Epithelial cell of esophagus (primary cell): Measurements from ENCODE around the gene PPP2R2B.
"Not testable (repeated sequence)": the region's sequence is repeated elsewhere in the genome, so short reads cannot be mapped to it uniquely, and the experiment has no call there.

Experiments used
- DNase-seq: peaks from one replicate; pipeline ENCODE4 v3.0.0; 2010; ENCODE audit warnings: low read depth
- H3K4me3 ChIP-seq: 2 replicates; pipeline ENCODE4 v1.5.1; 2011; ENCODE audit warnings: mild to moderate bottlenecking, low read length, control low read depth
- TF ChIP-seq, protein P1 (sequence below): IDR thresholded peaks from 2 replicates; pipeline ENCODE4 v1.5.1; 2011; ENCODE audit warnings: low read depth, mild to moderate bottlenecking, low read length, control low read depth, inconsistent platforms; ENCODE audit not compliant: insufficient read depth; ENCODE audit errors: missing control alignments

PPP2R2B gene

DNA sequence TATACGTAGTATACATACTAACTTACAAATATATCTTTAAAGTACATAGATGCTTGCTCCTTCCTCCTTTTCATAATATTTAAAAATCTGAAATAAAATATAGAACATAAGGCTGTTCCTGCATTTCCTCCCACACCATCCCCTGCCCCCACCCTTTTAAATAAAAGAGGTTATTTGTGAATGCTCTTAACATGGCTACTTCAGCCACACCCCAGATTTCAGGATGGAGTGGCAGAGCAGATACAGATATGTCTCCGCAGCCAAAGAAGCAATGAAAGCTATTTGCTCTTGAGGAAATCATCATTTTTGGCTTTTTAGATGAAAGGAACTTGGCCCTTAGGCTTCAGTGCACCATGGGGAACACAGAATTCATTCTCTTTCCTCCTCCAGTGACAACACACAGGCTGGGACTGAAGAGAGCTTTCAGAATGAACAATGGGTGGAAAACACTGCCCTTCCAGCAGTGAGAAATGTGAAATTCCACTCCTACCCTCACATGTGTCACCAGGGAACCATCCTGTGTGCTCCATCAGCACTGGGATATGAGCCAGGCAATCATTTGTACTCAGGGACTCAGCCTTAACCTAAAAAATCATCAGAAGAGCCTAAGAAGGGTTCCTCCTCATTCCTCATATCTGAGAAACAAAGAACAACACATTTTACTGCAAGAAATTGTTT lies 134.3 kb downstream of the PPP2R2B start:
- peak; percentile 4 for DNase-seq
- no peak overlapping the region for H3K4me3 ChIP-seq
- TF ChIP-seq, protein P1, sequence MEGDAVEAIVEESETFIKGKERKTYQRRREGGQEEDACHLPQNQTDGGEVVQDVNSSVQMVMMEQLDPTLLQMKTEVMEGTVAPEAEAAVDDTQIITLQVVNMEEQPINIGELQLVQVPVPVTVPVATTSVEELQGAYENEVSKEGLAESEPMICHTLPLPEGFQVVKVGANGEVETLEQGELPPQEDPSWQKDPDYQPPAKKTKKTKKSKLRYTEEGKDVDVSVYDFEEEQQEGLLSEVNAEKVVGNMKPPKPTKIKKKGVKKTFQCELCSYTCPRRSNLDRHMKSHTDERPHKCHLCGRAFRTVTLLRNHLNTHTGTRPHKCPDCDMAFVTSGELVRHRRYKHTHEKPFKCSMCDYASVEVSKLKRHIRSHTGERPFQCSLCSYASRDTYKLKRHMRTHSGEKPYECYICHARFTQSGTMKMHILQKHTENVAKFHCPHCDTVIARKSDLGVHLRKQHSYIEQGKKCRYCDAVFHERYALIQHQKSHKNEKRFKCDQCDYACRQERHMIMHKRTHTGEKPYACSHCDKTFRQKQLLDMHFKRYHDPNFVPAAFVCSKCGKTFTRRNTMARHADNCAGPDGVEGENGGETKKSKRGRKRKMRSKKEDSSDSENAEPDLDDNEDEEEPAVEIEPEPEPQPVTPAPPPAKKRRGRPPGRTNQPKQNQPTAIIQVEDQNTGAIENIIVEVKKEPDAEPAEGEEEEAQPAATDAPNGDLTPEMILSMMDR: no peak

GRCh38 chr5:146734936-146735577 lies 143.5 kb downstream of the PPP2R2B start:
- H3K4me3 ChIP-seq: no peak overlapping the region
- DNase-seq: no peak
- TF ChIP-seq, protein P1: no peak

DNA sequence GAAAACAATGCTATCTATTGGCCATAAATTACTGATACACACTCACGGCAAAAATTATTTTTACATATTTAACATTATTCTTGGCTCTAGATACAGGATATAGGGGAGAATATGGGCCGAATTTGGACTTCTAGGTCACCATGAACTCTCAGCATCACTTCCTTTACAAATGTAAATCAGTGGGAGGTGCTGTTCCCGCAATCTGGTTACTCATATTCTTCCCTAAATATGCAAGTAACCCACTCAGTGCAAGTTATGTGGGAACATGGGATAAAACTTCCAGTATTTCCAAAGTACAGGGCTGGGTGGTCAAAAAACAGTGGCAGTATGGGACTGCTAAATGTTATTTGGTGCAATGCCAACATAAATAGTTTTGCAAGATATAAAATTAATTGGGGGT lies 145.6 kb downstream of the PPP2R2B start:
- TF ChIP-seq, protein P1: no peak
- no peak overlapping the region for H3K4me3 ChIP-seq
- DNase-seq: no peak

DNA sequence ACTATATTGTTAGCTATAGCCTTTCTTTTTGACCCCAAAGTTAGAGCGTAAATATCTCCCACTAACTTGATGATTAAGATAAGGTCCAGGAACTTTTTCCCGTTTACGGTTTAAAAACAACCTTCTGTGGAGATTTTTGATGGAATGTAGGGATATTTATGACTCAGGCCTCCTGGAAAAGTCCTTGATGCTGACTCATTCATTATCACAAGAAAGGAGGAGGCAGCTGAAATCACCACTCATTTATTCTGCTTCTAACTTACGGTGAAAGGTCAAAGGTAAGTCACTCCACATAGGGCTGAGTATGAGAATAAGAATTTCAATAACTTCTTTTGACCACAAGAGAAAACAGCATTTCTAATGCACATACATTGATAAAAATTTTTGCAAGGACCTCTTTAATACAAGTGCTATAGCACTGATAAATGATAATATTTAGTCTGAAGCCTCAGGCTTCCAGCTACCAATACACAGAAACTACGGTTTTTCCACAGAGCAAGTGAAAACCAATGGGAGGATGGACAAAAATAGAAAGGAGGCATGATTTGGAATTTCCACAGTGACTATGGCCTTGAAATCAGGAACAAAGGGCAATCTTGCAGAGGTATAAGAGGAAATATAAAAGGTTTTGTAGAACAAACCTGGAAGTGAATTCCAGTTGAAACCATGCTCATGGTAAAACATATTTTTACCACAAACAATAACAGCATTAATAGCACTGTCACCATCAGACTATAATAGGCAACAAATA lies 146.5 kb downstream of the PPP2R2B start:
- DNase-seq: peak; percentile 85
- H3K4me3 ChIP-seq: no peak overlapping the region
- TF ChIP-seq, protein P1: no peak

GRCh38 chr5:146728746-146729145 lies 149.8 kb downstream of the PPP2R2B start:
- DNase-seq, H3K4me3 ChIP-seq: not testable (repeated sequence)

- DNase-seq: no peak
- TF ChIP-seq, protein P1: no peak
- H3K4me3 ChIP-seq: no peak overlapping the region
Observed at GRCh38 chr5:146726891-146727290, 151.7 kb downstream of the PPP2R2B start.

DNA sequence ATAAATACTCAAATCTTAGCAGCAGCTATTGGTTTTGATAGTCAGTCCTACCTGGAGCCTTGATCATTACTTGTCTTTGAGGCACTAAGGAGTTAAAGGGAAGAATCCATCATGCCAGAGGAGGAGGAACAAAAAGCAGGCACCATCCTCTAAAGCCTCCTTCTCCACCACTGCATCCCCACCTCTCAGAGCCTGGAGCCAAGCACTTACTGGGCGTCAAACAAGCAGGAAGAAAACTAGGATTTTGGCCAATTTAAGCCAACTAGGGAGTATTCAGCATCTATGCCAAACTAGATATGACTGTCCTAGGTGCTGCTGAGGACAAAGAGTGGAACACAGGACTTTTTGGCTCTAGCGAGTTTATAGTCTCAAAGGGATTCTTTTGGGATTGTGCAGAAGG lies 152.5 kb downstream of the PPP2R2B start:
- no peak for DNase-seq
- TF ChIP-seq, protein P1: no peak
- H3K4me3 ChIP-seq: no peak overlapping the region
